Stimulated activated CD8-positive, alpha-beta memory T cell treated with anti-CD3 and anti-CD28 coated beads, Interleukin-2, amount 100 ng/mL, for 48 hours (primary cell): ENCODE data around the gene ANKRD29.
"Not testable (repeated sequence)": the region's sequence is repeated elsewhere in the genome, so short reads cannot be mapped to it uniquely, and the experiment has no call there.

Source experiments
- DNase-seq, 2 donors: peaks; one replicate each; pipeline ENCODE4 v3.0.0-alpha.2; 2020; ENCODE audit warnings: low read depth in 2 of 2

The ANKRD29 gene

GRCh38 chr18:23616258-23616657, 46.5 kb downstream of the ANKRD29 start:
- no peak for DNase-seq

GRCh38 chr18:23614891-23615290, 47.8 kb downstream of the ANKRD29 start:
- DNase-seq: no peak

GRCh38 chr18:23614413-23614812, 48.3 kb downstream of the ANKRD29 start:
- DNase-seq: no peak

GRCh38 chr18:23613091-23613475, 49.6 kb downstream of the ANKRD29 start:
- DNase-seq: not testable (repeated sequence)

- no peak for DNase-seq
These were observed 50.1 kb downstream of the ANKRD29 start for GRCh38 chr18:23612434-23613090.

GRCh38 chr18:23609390-23610023, 53.2 kb downstream of the ANKRD29 start:
- no peak for DNase-seq

- DNase-seq: no peak
These were observed 54.5 kb downstream of the ANKRD29 start for GRCh38 chr18:23608211-23608610.

GRCh38 chr18:23605941-23606340, 56.8 kb downstream of the ANKRD29 start:
- no peak for DNase-seq

GRCh38 chr18:23599809-23600208, 62.9 kb downstream of the ANKRD29 start:
- DNase-seq: no peak

GRCh38 chr18:23596183-23596582, 66.5 kb downstream of the ANKRD29 start:
- DNase-seq: no peak

- DNase-seq: no peak
These were observed 67.1 kb downstream of the ANKRD29 start for GRCh38 chr18:23595591-23595990.

GRCh38 chr18:23593720-23594119, 69.0 kb downstream of the ANKRD29 start:
- DNase-seq: no peak

- no peak for DNase-seq
These were observed 69.8 kb downstream of the ANKRD29 start for GRCh38 chr18:23592911-23593310.

- no peak for DNase-seq
These were observed 71.7 kb downstream of the ANKRD29 start for GRCh38 chr18:23591011-23591410.

GRCh38 chr18:23588836-23589560, 73.7 kb downstream of the ANKRD29 start:
- no peak for DNase-seq

GRCh38 chr18:23587220-23587642, 75.5 kb downstream of the ANKRD29 start:
- DNase-seq: no peak

- DNase-seq: peak; percentile 88
These were observed 76.2 kb downstream of the ANKRD29 start, which contains the start of gene NPC1 for GRCh38 chr18:23586249-23587196. Gene NPC1 (minus strand): TSS chr18:23586506. CDS start chr18:23586343, 163 bp downstream.

GRCh38 chr18:23585897-23586248, 76.8 kb downstream of the ANKRD29 start:
- DNase-seq: no peak

GRCh38 chr18:23585007-23585871, 77.5 kb downstream of the ANKRD29 start:
- no peak for DNase-seq

- DNase-seq: no peak
These were observed 78.4 kb downstream of the ANKRD29 start for GRCh38 chr18:23584019-23584983.
